ENCODE results near the gene CELF2.

CELF2 gene

GRCh38 chr10:11057448-11057847 is 39.8 kb downstream of the CELF2 start:
- DNase-seq (ENCODE audit: insufficient read length, low spot score) (no peak), FAIRE-seq (no peak)
- TF ChIP-seq CTCF (IDR thresholded peaks at IDR 0.05; ENCODE audit: insufficient read depth, missing control alignments): no peak

- no peak for TF ChIP-seq CTCF (IDR thresholded peaks at IDR 0.05; ENCODE audit: insufficient read depth, missing control alignments)
- FAIRE-seq (no peak), DNase-seq (ENCODE audit: insufficient read length, low spot score) (no peak)
Observed at GRCh38 chr10:11057994-11058393, 40.3 kb downstream of the CELF2 start.

- no peak for TF ChIP-seq CTCF (IDR thresholded peaks at IDR 0.05; ENCODE audit: insufficient read depth, missing control alignments)
- DNase-seq (ENCODE audit: insufficient read length, low spot score) (no peak), FAIRE-seq (no peak)
Observed at GRCh38 chr10:11058965-11059364, 41.3 kb downstream of the CELF2 start.

- FAIRE-seq (no peak), DNase-seq (ENCODE audit: insufficient read length, low spot score) (no peak)
- TF ChIP-seq CTCF (IDR thresholded peaks at IDR 0.05; ENCODE audit: insufficient read depth, missing control alignments): no peak
Observed at GRCh38 chr10:11063856-11064255, 46.2 kb downstream of the CELF2 start.

- DNase-seq (ENCODE audit: insufficient read length, low spot score) (no peak), FAIRE-seq (no peak)
- no peak for TF ChIP-seq CTCF (IDR thresholded peaks at IDR 0.05; ENCODE audit: insufficient read depth, missing control alignments)
Observed at GRCh38 chr10:11064832-11065231, 47.2 kb downstream of the CELF2 start.

- DNase-seq (ENCODE audit: insufficient read length, low spot score) (no peak), FAIRE-seq (no peak)
- no peak for TF ChIP-seq CTCF (IDR thresholded peaks at IDR 0.05; ENCODE audit: insufficient read depth, missing control alignments)
Observed at GRCh38 chr10:11065567-11065966, 47.9 kb downstream of the CELF2 start.

GRCh38 chr10:11066520-11066919 is 48.8 kb downstream of the CELF2 start:
- no peak for FAIRE-seq
- no peak for TF ChIP-seq CTCF (IDR thresholded peaks at IDR 0.05; ENCODE audit: insufficient read depth, missing control alignments)
- no peak for DNase-seq (ENCODE audit: insufficient read length, low spot score)
